GM12874 (cell line): ENCODE results near the gene PIK3R1.

Experiments used
- CTCF ChIP-seq: IDR thresholded peaks from 2 replicates; pipeline ENCODE4 v1.5.1; 2011; ENCODE audit warnings: low read depth, mild to moderate bottlenecking, control low read depth, low read length, moderate library complexity; ENCODE audit not compliant: insufficient read depth

PIK3R1 gene

GRCh38 chr5:68325065-68325580 is 109.6 kb downstream of the PIK3R1 start:
- TF ChIP-seq CTCF: no peak

GRCh38 chr5:68329554-68330255 is 114.1 kb downstream of the PIK3R1 start:
- TF ChIP-seq CTCF: no peak

- no peak for TF ChIP-seq CTCF
Measured at GRCh38 chr5:68330574-68330973, 115.0 kb downstream of the PIK3R1 start.

GRCh38 chr5:68331192-68332079 is 115.9 kb downstream of the PIK3R1 start:
- TF ChIP-seq CTCF: no peak

GRCh38 chr5:68332080-68332451 is 116.5 kb downstream of the PIK3R1 start:
- TF ChIP-seq CTCF: no peak

GRCh38 chr5:68332556-68332955 is 117.0 kb downstream of the PIK3R1 start:
- no peak for TF ChIP-seq CTCF

GRCh38 chr5:68333649-68334552 is 118.3 kb downstream of the PIK3R1 start:
- TF ChIP-seq CTCF: no peak
